HepG2 (cell line): ENCODE results near the gene PLG. TPM values are rescaled to one million over a fixed set of nuclear protein-coding genes. Genes with fewer than 3 reads are reported as not detected.

Experiments used
- ATAC-seq: fragments of 200-7000 bp; cut with Tn5 transposase; 3 replicates; pipeline ENCODE4 v1.9.1; 2020; ENCODE audit warnings: mild to moderate bottlenecking, moderate library complexity
- BruUV-seq: library from RNA; stranded (reverse); fragments of 400-500 nt; replicated peaks from 2 replicates; lab custom pipeline; 2021; lab: Mats Ljungman, UMichigan
- CTCF ChIA-PET: fragments of 300-600 bp; formaldehyde crosslinking; extraction: SDS; loops from one replicate; lab custom pipeline; 2021; ENCODE audit warnings: low total read pairs, inconsistent platforms, low intra/inter-chr PET ratio; lab: Yijun Ruan, JAX
- POLR2A ChIA-PET: fragments of 350-600 bp; sonication (Branson Sonifier 250); formaldehyde crosslinking; loops from one replicate; lab custom pipeline; 2020; ENCODE audit warnings: antibody characterized with exemption, inconsistent platforms; lab: Yijun Ruan, JAX
- DNase-seq: peaks from one replicate; pipeline ENCODE4 v3.0.0-alpha.2; 2015; ENCODE audit warnings: low spot score
- FAIRE-seq: peaks from 3 replicates; lab custom pipeline; 2011; peaks lifted over from hg19 to GRCh38; lab: Jason Lieb, UNC
- H2AFZ ChIP-seq: one replicate; pipeline ENCODE4 v1.6.1; 2011; ENCODE audit warnings: low read length, inconsistent platforms
- H3K27ac ChIP-seq: fragments of 300-600 bp; 3 replicates; pipeline ENCODE4 v1.8.0; 2011; ENCODE audit warnings: mixed run types, mild to moderate bottlenecking, mixed read lengths, low read length, inconsistent platforms; ENCODE audit not compliant: insufficient read depth; ENCODE audit errors: extremely low read length
- H3K27me3 ChIP-seq, 2 experiments: fragments of 200-600 bp in 1 of 2; 2 replicates in 1 of 2; 3 replicates in 1 of 2; pipeline versions ENCODE4 v1.6.0 to v1.8.0; 2011; ENCODE audit warnings: low read length in 2 of 2, mild to moderate bottlenecking in 2 of 2, moderate library complexity in 2 of 2, inconsistent platforms in 1 of 2; ENCODE audit not compliant: insufficient read depth in 2 of 2, control insufficient read depth in 1 of 2
- H3K36me3 ChIP-seq, 2 experiments: fragments of 200-600 bp in 1 of 2; replicated peaks in 1 of 2; 2 replicates in 1 of 2; 3 replicates in 1 of 2; pipeline versions ENCODE4 v1.5.1 to v1.8.0; 2011; ENCODE audit warnings: low read length in 2 of 2, inconsistent platforms in 1 of 2; ENCODE audit not compliant: insufficient read depth in 2 of 2, control insufficient read depth in 1 of 2
- H3K4me1 ChIP-seq: 2 replicates; pipeline ENCODE4 v1.5.1; 2012; ENCODE audit warnings: low read length, inconsistent platforms; ENCODE audit not compliant: insufficient read depth
- H3K4me2 ChIP-seq: 2 replicates; pipeline ENCODE4 v1.6.0; 2011; ENCODE audit warnings: low read depth, low read length, inconsistent platforms
- H3K4me3 ChIP-seq, 3 experiments: fragments of 200-600 bp in 1 of 3; sonication (generic), shearing (Covaris generic) in 1 of 3; replicated peaks in 1 of 3; 2 replicates each; pipeline ENCODE4 v1.5.1; 2011 to 2016; ENCODE audit warnings: low read length in 3 of 3, inconsistent platforms in 2 of 3, low read depth in 2 of 3, mild to moderate bottlenecking in 2 of 3, control low read depth in 1 of 3, mixed read lengths in 1 of 3; ENCODE audit not compliant: insufficient read depth in 1 of 3
- H3K79me2 ChIP-seq: one replicate; pipeline ENCODE4 v1.6.1; 2011; ENCODE audit warnings: low read length, inconsistent platforms; ENCODE audit not compliant: insufficient read depth
- H3K9ac ChIP-seq: 2 replicates; pipeline ENCODE4 v1.6.0; 2011; ENCODE audit warnings: mild to moderate bottlenecking, low read depth, low read length, inconsistent platforms; ENCODE audit not compliant: insufficient read depth
- H3K9me3 ChIP-seq: 2 replicates; pipeline ENCODE4 v1.5.1; 2012; ENCODE audit warnings: mild to moderate bottlenecking, low read length
- H4K20me1 ChIP-seq: 2 replicates; pipeline ENCODE4 v1.6.0; 2011; ENCODE audit warnings: inconsistent platforms, mild to moderate bottlenecking, low read length, moderate library complexity; ENCODE audit not compliant: insufficient read depth
- GMEB1 ChIP-seq: sonication (generic); formaldehyde crosslinking; IDR thresholded peaks from 2 replicates; pipeline ENCODE4 v1.5.1; 2020; ENCODE audit warnings: missing genetic modification reagents, mild to moderate bottlenecking, borderline replicate concordance
- HOXA7 ChIP-seq: sonication (generic); formaldehyde crosslinking; IDR thresholded peaks from 2 replicates; pipeline ENCODE4 v1.8.1; 2022; ENCODE audit warnings: mild to moderate bottlenecking, missing genetic modification reagents, moderate library complexity
- KAT7 ChIP-seq: IDR thresholded peaks from 2 replicates; pipeline ENCODE4 v1.6.1; 2018; ENCODE audit warnings: borderline replicate concordance, missing compliant biosample characterization
- PBX3 ChIP-seq: sonication (generic); formaldehyde crosslinking; IDR thresholded peaks from 2 replicates; pipeline ENCODE4 v1.8.1; 2023; ENCODE audit warnings: missing genetic modification reagents, inconsistent platforms, borderline replicate concordance
- PTBP1 ChIP-seq: fragments of 200-400 bp; formaldehyde crosslinking; IDR thresholded peaks from 2 replicates; pipeline ENCODE4 v1.6.1; 2018; ENCODE audit warnings: low read length, low read depth; ENCODE audit not compliant: poor library complexity, severe bottlenecking
- ZSCAN12 ChIP-seq: sonication (generic); formaldehyde crosslinking; IDR thresholded peaks from 2 replicates; pipeline ENCODE4 v1.9.0; 2021; ENCODE audit warnings: mild to moderate bottlenecking, missing genetic modification reagents
- ZSCAN25 ChIP-seq: sonication (generic); formaldehyde crosslinking; IDR thresholded peaks from 2 replicates; pipeline ENCODE4 v1.8.0; 2022; ENCODE audit warnings: mild to moderate bottlenecking, missing genetic modification reagents
- WGBS: methylation state at CpG from one replicate; pipeline ENCODE4 v1.1.6; 2017; ENCODE audit warnings: low lambda C conversion rate; 5-methylcytosine and 5-hydroxymethylcytosine counted together
- in situ Hi-C: cut with HindIII; loops from 2 replicates; pipeline ENCODE4 v1.10.0; 2017; ENCODE audit warnings: low pct_unique_long_range_greater_than_20kb; ENCODE audit not compliant: extremely low pct_ligation_motif_present
- intact Hi-C: fragments of 100-400 bp; cut with micrococcal nuclease; formaldehyde crosslinking; loops from one replicate; pipeline ENCODE4 v1.10.0; 2022; ENCODE audit not compliant: unreplicated experiment
- polyA plus RNA-seq, 8 experiments: library from polyadenylated mRNA; depleted of rRNA in 3 of 8; stranded (reverse) in 7 of 8; unstranded in 1 of 8; fragments of >200 nt; fragmentation: Illumina TruSeq in 4 of 8; extraction: Trizol in 4 of 8; gene quantifications; 2 replicates each; pipeline versions ENCODE4 v1.2.1 to v1.2.3, GENCODE V29; 2011 to 2016; ENCODE audit warnings: low read depth in 4 of 8, missing spikeins in 1 of 8, mixed read lengths in 1 of 8; ENCODE audit not compliant: insufficient read depth in 1 of 8
- total RNA-seq, 5 experiments: library from RNA; depleted of rRNA; stranded (reverse); fragments of >200 nt; fragmentation: Illumina TruSeq; extraction: Trizol; gene quantifications; 2 replicates each; pipeline ENCODE4 v1.2.3, GENCODE V29; 2016; ENCODE audit warnings: low read depth in 1 of 5
- TF ChIP-seq, protein P1 (sequence below): sonication (generic); formaldehyde crosslinking; IDR thresholded peaks from 2 replicates; pipeline ENCODE4 v1.5.1; 2020; ENCODE audit warnings: mild to moderate bottlenecking, missing genetic modification reagents, borderline replicate concordance
- TF ChIP-seq, protein P2 (sequence below): IDR thresholded peaks from 2 replicates; pipeline ENCODE4 v1.6.1; 2016; ENCODE audit warnings: low read depth, borderline replicate concordance

The PLG gene
- total and polyA plus RNA-seq, 2 of the 13 experiments (the other 11 are each of a cell fraction or from before 2014, with no cell fraction given): 1.7 to 10.7 TPM

DNA sequence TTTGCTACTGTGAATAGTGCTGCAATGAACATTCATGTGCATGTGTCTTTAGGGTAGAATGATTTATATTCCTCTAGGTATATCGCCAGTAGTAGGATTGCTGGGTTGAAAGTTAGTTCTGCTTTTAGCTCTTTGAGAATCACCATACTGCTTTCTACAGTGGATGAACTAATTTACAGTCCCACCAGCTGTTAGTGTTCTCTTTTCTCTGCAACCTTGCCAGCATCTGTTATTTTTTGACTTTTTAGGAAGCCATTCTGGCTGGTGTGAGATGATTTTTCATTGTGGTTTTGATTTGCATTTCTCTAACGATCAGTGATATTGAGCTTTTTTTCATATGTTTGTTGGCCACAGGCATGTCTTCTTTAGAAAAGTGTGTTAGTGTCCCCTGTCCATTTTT is 40.0 kb downstream of the PLG start:
- Histone ChIP-seq H3K9me3 (no peaks in the 10 kb centered on the region), H3K4me2 (no peak overlapping the region), H3K27ac (no peak overlapping the region), H3K9ac (no peak overlapping the region), H2AFZ (no peak overlapping the region), H3K79me2 (no peaks in the 10 kb centered on the region), H3K36me3 (no peaks in the 10 kb centered on the region), H3K27me3 (no peaks in the 10 kb centered on the region), H3K4me3 (no peak overlapping the region), H3K4me1 (no peaks in the 10 kb centered on the region), H4K20me1 (no peaks in the 10 kb centered on the region)
- no TSS peak for BruUV-seq
- intact Hi-C loops: no loop called here
- FAIRE-seq (no peak), DNase-seq (no peak), ATAC-seq (no peak)
- POLR2A ChIA-PET: no interaction called here
- CTCF ChIA-PET: no interaction called here
- 81% methylated on average over 2 of the region's 2 CpGs for WGBS
- in situ Hi-C loops: loop anchor here (25.0 kb wide), 1 partner anchor 620 kb away; no protein-coding TSS in a partner anchor
- TF ChIP-seq, protein P1, sequence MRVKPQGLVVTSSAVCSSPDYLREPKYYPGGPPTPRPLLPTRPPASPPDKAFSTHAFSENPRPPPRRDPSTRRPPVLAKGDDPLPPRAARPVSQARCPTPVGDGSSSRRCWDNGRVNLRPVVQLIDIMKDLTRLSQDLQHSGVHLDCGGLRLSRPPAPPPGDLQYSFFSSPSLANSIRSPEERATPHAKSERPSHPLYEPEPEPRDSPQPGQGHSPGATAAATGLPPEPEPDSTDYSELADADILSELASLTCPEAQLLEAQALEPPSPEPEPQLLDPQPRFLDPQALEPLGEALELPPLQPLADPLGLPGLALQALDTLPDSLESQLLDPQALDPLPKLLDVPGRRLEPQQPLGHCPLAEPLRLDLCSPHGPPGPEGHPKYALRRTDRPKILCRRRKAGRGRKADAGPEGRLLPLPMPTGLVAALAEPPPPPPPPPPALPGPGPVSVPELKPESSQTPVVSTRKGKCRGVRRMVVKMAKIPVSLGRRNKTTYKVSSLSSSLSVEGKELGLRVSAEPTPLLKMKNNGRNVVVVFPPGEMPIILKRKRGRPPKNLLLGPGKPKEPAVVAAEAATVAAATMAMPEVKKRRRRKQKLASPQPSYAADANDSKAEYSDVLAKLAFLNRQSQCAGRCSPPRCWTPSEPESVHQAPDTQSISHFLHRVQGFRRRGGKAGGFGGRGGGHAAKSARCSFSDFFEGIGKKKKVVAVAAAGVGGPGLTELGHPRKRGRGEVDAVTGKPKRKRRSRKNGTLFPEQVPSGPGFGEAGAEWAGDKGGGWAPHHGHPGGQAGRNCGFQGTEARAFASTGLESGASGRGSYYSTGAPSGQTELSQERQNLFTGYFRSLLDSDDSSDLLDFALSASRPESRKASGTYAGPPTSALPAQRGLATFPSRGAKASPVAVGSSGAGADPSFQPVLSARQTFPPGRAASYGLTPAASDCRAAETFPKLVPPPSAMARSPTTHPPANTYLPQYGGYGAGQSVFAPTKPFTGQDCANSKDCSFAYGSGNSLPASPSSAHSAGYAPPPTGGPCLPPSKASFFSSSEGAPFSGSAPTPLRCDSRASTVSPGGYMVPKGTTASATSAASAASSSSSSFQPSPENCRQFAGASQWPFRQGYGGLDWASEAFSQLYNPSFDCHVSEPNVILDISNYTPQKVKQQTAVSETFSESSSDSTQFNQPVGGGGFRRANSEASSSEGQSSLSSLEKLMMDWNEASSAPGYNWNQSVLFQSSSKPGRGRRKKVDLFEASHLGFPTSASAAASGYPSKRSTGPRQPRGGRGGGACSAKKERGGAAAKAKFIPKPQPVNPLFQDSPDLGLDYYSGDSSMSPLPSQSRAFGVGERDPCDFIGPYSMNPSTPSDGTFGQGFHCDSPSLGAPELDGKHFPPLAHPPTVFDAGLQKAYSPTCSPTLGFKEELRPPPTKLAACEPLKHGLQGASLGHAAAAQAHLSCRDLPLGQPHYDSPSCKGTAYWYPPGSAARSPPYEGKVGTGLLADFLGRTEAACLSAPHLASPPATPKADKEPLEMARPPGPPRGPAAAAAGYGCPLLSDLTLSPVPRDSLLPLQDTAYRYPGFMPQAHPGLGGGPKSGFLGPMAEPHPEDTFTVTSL (CRISPR knock-in tag): no peak
- TF ChIP-seq ZSCAN12 (CRISPR knock-in tag) (no peak), PBX3 (CRISPR knock-in tag) (no peak), PTBP1 (no peak), HOXA7 (CRISPR knock-in tag) (no peak), KAT7 (CRISPR knock-in tag) (no peak), GMEB1 (CRISPR knock-in tag) (no peak), ZSCAN25 (CRISPR knock-in tag) (no peak)
- TF ChIP-seq, protein P2, sequence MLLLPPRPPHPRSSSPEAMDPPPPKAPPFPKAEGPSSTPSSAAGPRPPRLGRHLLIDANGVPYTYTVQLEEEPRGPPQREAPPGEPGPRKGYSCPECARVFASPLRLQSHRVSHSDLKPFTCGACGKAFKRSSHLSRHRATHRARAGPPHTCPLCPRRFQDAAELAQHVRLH (CRISPR knock-in tag): no peak
